ENCODE measurements around the gene FOXP1. TPM values are rescaled to one million over a fixed set of nuclear protein-coding genes. Genes with fewer than 3 reads are reported as not detected.
"Not testable (repeated sequence)": the region's sequence is repeated elsewhere in the genome, so short reads cannot be mapped to it uniquely, and the experiment has no call there.

FOXP1 gene
- total RNA-seq, 1 donor from 2014 or later, result 110 TPM

GRCh38 chr3:71526448-71526847 is 57.1 kb downstream of the FOXP1 start:
- H3K9me3 Mint-ChIP-seq; H3K4me3 Mint-ChIP-seq; H3K27me3 Mint-ChIP-seq; H3K27ac Mint-ChIP-seq; intact Hi-C loops (cut with micrococcal nuclease); H3K36me3 Mint-ChIP-seq (ENCODE audit: low read depth); DNase-seq: not testable (repeated sequence)
- H3K4me1 Mint-ChIP-seq, result peaks cover 14% of the 10 kb centered on the region

- Mint-ChIP-seq H3K36me3 (ENCODE audit: low read depth) (no peaks in the 10 kb centered on the region), H3K27me3 (no peaks in the 10 kb centered on the region), H3K4me3 (no peak overlapping the region), H3K27ac (no peak overlapping the region), H3K4me1 (peaks cover 18% of the 10 kb centered on the region), H3K9me3 (no peaks in the 10 kb centered on the region)
- DNase-seq, result no peak
- intact Hi-C loops (cut with micrococcal nuclease), result no loop called here
Observed at GRCh38 chr3:71525391-71525790, 58.1 kb downstream of the FOXP1 start.

- Mint-ChIP-seq H3K4me3 (no peak overlapping the region), H3K27ac (no peak overlapping the region), H3K9me3 (no peaks in the 10 kb centered on the region), H3K4me1 (peaks cover 15% of the 10 kb centered on the region), H3K36me3 (ENCODE audit: low read depth) (no peaks in the 10 kb centered on the region), H3K27me3 (no peaks in the 10 kb centered on the region)
- intact Hi-C loops (cut with micrococcal nuclease), result no loop called here
- no peak for DNase-seq
Observed at GRCh38 chr3:71524672-71525071, 58.9 kb downstream of the FOXP1 start.

GRCh38 chr3:71523628-71524027 is 59.9 kb downstream of the FOXP1 start:
- intact Hi-C loops (cut with micrococcal nuclease), result no loop called here

GRCh38 chr3:71521940-71522876 is 61.3 kb downstream of the FOXP1 start:
- Mint-ChIP-seq H3K27ac (no peak overlapping the region), H3K27me3 (no peaks in the 10 kb centered on the region), H3K4me1 (peaks cover 4% of the 10 kb centered on the region), H3K4me3 (no peak overlapping the region), H3K36me3 (ENCODE audit: low read depth) (no peaks in the 10 kb centered on the region), H3K9me3 (no peaks in the 10 kb centered on the region)
- intact Hi-C loops (cut with micrococcal nuclease), result no loop called here
- no peak for DNase-seq

More at GRCh38 chr3:71523628-71524027, 59.9 kb downstream of the FOXP1 start:
- no peaks in the 10 kb centered on the region for H3K27me3 Mint-ChIP-seq
- H3K36me3 Mint-ChIP-seq (ENCODE audit: low read depth), result no peaks in the 10 kb centered on the region
- DNase-seq, result no peak
- H3K4me3 Mint-ChIP-seq, result no peak overlapping the region
- peaks cover 8% of the 10 kb centered on the region for H3K4me1 Mint-ChIP-seq
- H3K9me3 Mint-ChIP-seq, result no peaks in the 10 kb centered on the region
- H3K27ac Mint-ChIP-seq, result no peak overlapping the region

GRCh38 chr3:71521021-71521352 is 62.5 kb downstream of the FOXP1 start:
- intact Hi-C loops (cut with micrococcal nuclease), result no loop called here
- H3K9me3 Mint-ChIP-seq, result no peaks in the 10 kb centered on the region
- H3K27me3 Mint-ChIP-seq, result no peaks in the 10 kb centered on the region
- H3K36me3 Mint-ChIP-seq (ENCODE audit: low read depth), result no peaks in the 10 kb centered on the region
- peaks cover 4% of the 10 kb centered on the region for H3K4me1 Mint-ChIP-seq
- H3K27ac Mint-ChIP-seq, result no peak overlapping the region
- no peak for DNase-seq
- no peak overlapping the region for H3K4me3 Mint-ChIP-seq

GRCh38 chr3:71520161-71521020 is 63.1 kb downstream of the FOXP1 start:
- Mint-ChIP-seq H3K9me3 (no peaks in the 10 kb centered on the region), H3K27me3 (no peaks in the 10 kb centered on the region), H3K4me3 (no peak overlapping the region), H3K36me3 (ENCODE audit: low read depth) (no peaks in the 10 kb centered on the region), H3K27ac (no peak overlapping the region), H3K4me1 (peaks cover 4% of the 10 kb centered on the region)
- intact Hi-C loops (cut with micrococcal nuclease), result no loop called here
- DNase-seq, result no peak

GRCh38 chr3:71518089-71518488 is 65.4 kb downstream of the FOXP1 start:
- Mint-ChIP-seq H3K36me3 (ENCODE audit: low read depth) (no peaks in the 10 kb centered on the region), H3K4me1 (peaks cover 4% of the 10 kb centered on the region), H3K4me3 (no peak overlapping the region), H3K27ac (no peak overlapping the region), H3K9me3 (no peaks in the 10 kb centered on the region), H3K27me3 (no peaks in the 10 kb centered on the region)
- DNase-seq, result no peak
- intact Hi-C loops (cut with micrococcal nuclease), result no loop called here

- intact Hi-C loops (cut with micrococcal nuclease), result no loop called here
- no peak for DNase-seq
- Mint-ChIP-seq H3K27ac (no peak overlapping the region), H3K27me3 (no peaks in the 10 kb centered on the region), H3K36me3 (ENCODE audit: low read depth) (no peaks in the 10 kb centered on the region), H3K9me3 (no peaks in the 10 kb centered on the region), H3K4me3 (no peak overlapping the region), H3K4me1 (peaks cover 5% of the 10 kb centered on the region)
Observed at GRCh38 chr3:71517271-71517791, 66.2 kb downstream of the FOXP1 start.

GRCh38 chr3:71515636-71516365 is 67.7 kb downstream of the FOXP1 start:
- Mint-ChIP-seq H3K4me3 (no peak overlapping the region), H3K27me3 (no peaks in the 10 kb centered on the region), H3K27ac (no peak overlapping the region), H3K36me3 (ENCODE audit: low read depth) (no peaks in the 10 kb centered on the region), H3K4me1 (peaks cover 10% of the 10 kb centered on the region), H3K9me3 (no peaks in the 10 kb centered on the region)
- no peak for DNase-seq
- intact Hi-C loops (cut with micrococcal nuclease), result no loop called here

- Mint-ChIP-seq H3K27ac (no peak overlapping the region), H3K27me3 (no peaks in the 10 kb centered on the region)
- intact Hi-C loops (cut with micrococcal nuclease), result loop anchor here (5.0 kb wide), 2 partner anchors 207 to 507 kb away; no protein-coding TSS in a partner anchor
Observed at GRCh38 chr3:71514621-71515020, 68.9 kb downstream of the FOXP1 start.

GRCh38 chr3:71513515-71513914 is 70.0 kb downstream of the FOXP1 start:
- Mint-ChIP-seq H3K4me3 (no peak overlapping the region), H3K4me1 (peaks cover 12% of the 10 kb centered on the region), H3K27ac (no peak overlapping the region), H3K27me3 (no peaks in the 10 kb centered on the region), H3K9me3 (no peaks in the 10 kb centered on the region), H3K36me3 (ENCODE audit: low read depth) (no peaks in the 10 kb centered on the region)
- intact Hi-C loops (cut with micrococcal nuclease), result loop anchor here (5.0 kb wide), 2 partner anchors 206 to 506 kb away; no protein-coding TSS in a partner anchor
- no peak for DNase-seq

More at GRCh38 chr3:71514621-71515020, 68.9 kb downstream of the FOXP1 start:
- no peak overlapping the region for H3K4me3 Mint-ChIP-seq
- peaks cover 12% of the 10 kb centered on the region for H3K4me1 Mint-ChIP-seq
- no peaks in the 10 kb centered on the region for H3K9me3 Mint-ChIP-seq
- DNase-seq, result no peak
- no peaks in the 10 kb centered on the region for H3K36me3 Mint-ChIP-seq (ENCODE audit: low read depth)

- peaks cover 12% of the 10 kb centered on the region for H3K4me1 Mint-ChIP-seq
- intact Hi-C loops (cut with micrococcal nuclease), result loop anchor here (5.0 kb wide), 2 partner anchors 206 to 506 kb away; no protein-coding TSS in a partner anchor
- no peaks in the 10 kb centered on the region for H3K9me3 Mint-ChIP-seq
- no peak overlapping the region for H3K4me3 Mint-ChIP-seq
- no peaks in the 10 kb centered on the region for H3K36me3 Mint-ChIP-seq (ENCODE audit: low read depth)
- no peak for DNase-seq
- H3K27me3 Mint-ChIP-seq, result no peaks in the 10 kb centered on the region
- H3K27ac Mint-ChIP-seq, result no peak overlapping the region
Observed at GRCh38 chr3:71513081-71513480, 70.4 kb downstream of the FOXP1 start.
